Dendritic cell treated with granulocyte-macrophage colony-stimulating factor and Interleukin-4, amounts not matched to agents 40 ng/mL and 50 ng/mL, for 4 days (primary cell): ENCODE measurements around the gene GRIP2.

Source experiments
- H3K27ac Mint-ChIP-seq: one replicate; pipeline ENCODE4 v1.8.0; 2022; ENCODE audit warnings: mild to moderate bottlenecking, mixed read lengths
- H3K27me3 Mint-ChIP-seq: one replicate; pipeline ENCODE4 v1.8.0; 2022; ENCODE audit warnings: mild to moderate bottlenecking, mixed read lengths
- H3K36me3 Mint-ChIP-seq: one replicate; pipeline ENCODE4 v1.8.0; 2022; ENCODE audit warnings: low read depth, mixed read lengths
- H3K4me1 Mint-ChIP-seq: one replicate; pipeline ENCODE4 v1.8.0; 2022; ENCODE audit warnings: low read depth, mixed read lengths
- H3K4me3 Mint-ChIP-seq: one replicate; pipeline ENCODE4 v1.8.0; 2022; ENCODE audit warnings: mild to moderate bottlenecking, moderate library complexity, mixed read lengths
- H3K9me3 Mint-ChIP-seq: one replicate; pipeline ENCODE4 v1.8.0; 2022; ENCODE audit warnings: mixed read lengths
- intact Hi-C: fragments of 100-400 bp; cut with micrococcal nuclease; formaldehyde crosslinking; loops from one replicate; pipeline ENCODE4 v1.15.0; 2022

GRIP2 gene

GRCh38 chr3:14490831-14491230, 49.3 kb downstream of the GRIP2 start:
- Mint-ChIP-seq H3K4me1 (no peaks in the 10 kb centered on the region), H3K9me3 (no peaks in the 10 kb centered on the region), H3K4me3 (no peak overlapping the region), H3K27me3 (no peaks in the 10 kb centered on the region), H3K27ac (no peak overlapping the region), H3K36me3 (peaks cover 75% of the 10 kb centered on the region)
- intact Hi-C loops, result no loop called here

- Mint-ChIP-seq H3K4me3 (no peak overlapping the region), H3K4me1 (no peaks in the 10 kb centered on the region), H3K36me3 (peaks cover 81% of the 10 kb centered on the region), H3K27ac (no peak overlapping the region), H3K27me3 (no peaks in the 10 kb centered on the region), H3K9me3 (no peaks in the 10 kb centered on the region)
- intact Hi-C loops, result no loop called here
Observed at GRCh38 chr3:14490255-14490654, 49.9 kb downstream of the GRIP2 start.

GRCh38 chr3:14489641-14490040, 50.5 kb downstream of the GRIP2 start:
- Mint-ChIP-seq H3K9me3 (no peaks in the 10 kb centered on the region), H3K4me3 (no peak overlapping the region), H3K36me3 (peaks cover 87% of the 10 kb centered on the region), H3K27ac (no peak overlapping the region), H3K4me1 (no peaks in the 10 kb centered on the region), H3K27me3 (no peaks in the 10 kb centered on the region)
- intact Hi-C loops, result no loop called here

- Mint-ChIP-seq H3K27me3 (no peaks in the 10 kb centered on the region), H3K4me1 (no peaks in the 10 kb centered on the region), H3K4me3 (no peak overlapping the region), H3K9me3 (no peaks in the 10 kb centered on the region), H3K27ac (no peak overlapping the region), H3K36me3 (peaks cover 97% of the 10 kb centered on the region)
- intact Hi-C loops, result no loop called here
Observed at GRCh38 chr3:14488286-14489041, 51.7 kb downstream of the GRIP2 start.

- Mint-ChIP-seq H3K27me3 (no peaks in the 10 kb centered on the region), H3K36me3 (peaks cover 97% of the 10 kb centered on the region), H3K4me1 (no peaks in the 10 kb centered on the region), H3K27ac (no peak overlapping the region), H3K4me3 (no peak overlapping the region), H3K9me3 (no peaks in the 10 kb centered on the region)
- intact Hi-C loops, result no loop called here
Observed at GRCh38 chr3:14487821-14488220, 52.3 kb downstream of the GRIP2 start.

- Mint-ChIP-seq H3K27me3 (no peaks in the 10 kb centered on the region), H3K27ac (no peak overlapping the region), H3K4me3 (no peak overlapping the region), H3K9me3 (no peaks in the 10 kb centered on the region), H3K4me1 (no peaks in the 10 kb centered on the region), H3K36me3 (peaks cover 97% of the 10 kb centered on the region)
- intact Hi-C loops, result no loop called here
Observed at GRCh38 chr3:14487086-14487485, 53.1 kb downstream of the GRIP2 start.

GRCh38 chr3:14486460-14486859, 53.7 kb downstream of the GRIP2 start:
- H3K27me3 Mint-ChIP-seq, result no peaks in the 10 kb centered on the region
- H3K27ac Mint-ChIP-seq, result no peak overlapping the region
- intact Hi-C loops, result no loop called here
- no peaks in the 10 kb centered on the region for H3K9me3 Mint-ChIP-seq
- H3K4me3 Mint-ChIP-seq, result no peak overlapping the region
- no peaks in the 10 kb centered on the region for H3K4me1 Mint-ChIP-seq
- H3K36me3 Mint-ChIP-seq, result peaks cover 97% of the 10 kb centered on the region

GRCh38 chr3:14485981-14486380, 54.2 kb downstream of the GRIP2 start:
- Mint-ChIP-seq H3K27me3 (no peaks in the 10 kb centered on the region), H3K27ac (no peak overlapping the region), H3K9me3 (no peaks in the 10 kb centered on the region), H3K4me3 (no peak overlapping the region), H3K4me1 (no peaks in the 10 kb centered on the region), H3K36me3 (peaks cover 97% of the 10 kb centered on the region)
- intact Hi-C loops, result no loop called here

- no peak overlapping the region for H3K27ac Mint-ChIP-seq
Observed at GRCh38 chr3:14484741-14485140, 55.4 kb downstream of the GRIP2 start.

GRCh38 chr3:14483286-14483685, 56.9 kb downstream of the GRIP2 start:
- no peaks in the 10 kb centered on the region for H3K9me3 Mint-ChIP-seq

More at GRCh38 chr3:14484741-14485140, 55.4 kb downstream of the GRIP2 start:
- Mint-ChIP-seq H3K4me3 (no peak overlapping the region), H3K4me1 (no peaks in the 10 kb centered on the region), H3K9me3 (no peaks in the 10 kb centered on the region), H3K27me3 (no peaks in the 10 kb centered on the region), H3K36me3 (peaks cover 97% of the 10 kb centered on the region)
- intact Hi-C loops, result no loop called here

GRCh38 chr3:14482271-14482721, 57.8 kb downstream of the GRIP2 start:
- Mint-ChIP-seq H3K4me1 (no peaks in the 10 kb centered on the region), H3K27ac (no peak overlapping the region), H3K27me3 (no peaks in the 10 kb centered on the region), H3K9me3 (no peaks in the 10 kb centered on the region), H3K36me3 (peaks cover 100% of the 10 kb centered on the region), H3K4me3 (no peak overlapping the region)
- intact Hi-C loops, result no loop called here

More at GRCh38 chr3:14483286-14483685, 56.9 kb downstream of the GRIP2 start:
- Mint-ChIP-seq H3K27me3 (no peaks in the 10 kb centered on the region), H3K4me3 (no peak overlapping the region), H3K36me3 (peaks cover 100% of the 10 kb centered on the region), H3K4me1 (no peaks in the 10 kb centered on the region), H3K27ac (no peak overlapping the region)
- intact Hi-C loops, result no loop called here

GRCh38 chr3:14481646-14482036, 58.5 kb downstream of the GRIP2 start:
- Mint-ChIP-seq H3K4me1 (no peaks in the 10 kb centered on the region), H3K9me3 (no peaks in the 10 kb centered on the region), H3K27me3 (no peaks in the 10 kb centered on the region), H3K27ac (peak overlapping the region; percentile 8), H3K36me3 (peaks cover 100% of the 10 kb centered on the region), H3K4me3 (no peak overlapping the region)
- intact Hi-C loops, result no loop called here

GRCh38 chr3:14481018-14481645, 59.0 kb downstream of the GRIP2 start:
- Mint-ChIP-seq H3K36me3 (peaks cover 100% of the 10 kb centered on the region), H3K4me1 (no peaks in the 10 kb centered on the region), H3K27ac (no peak overlapping the region), H3K9me3 (no peaks in the 10 kb centered on the region), H3K4me3 (no peak overlapping the region), H3K27me3 (no peaks in the 10 kb centered on the region)
- intact Hi-C loops, result no loop called here

- Mint-ChIP-seq H3K27ac (no peak overlapping the region), H3K9me3 (no peaks in the 10 kb centered on the region), H3K4me1 (no peaks in the 10 kb centered on the region), H3K4me3 (no peak overlapping the region), H3K27me3 (no peaks in the 10 kb centered on the region), H3K36me3 (peaks cover 100% of the 10 kb centered on the region)
- intact Hi-C loops, result no loop called here
Observed at GRCh38 chr3:14480207-14481017, 59.7 kb downstream of the GRIP2 start.
